Amniotic epithelial cell (primary cell): ENCODE data around the gene AZU1.
"Not testable (repeated sequence)": the region's sequence is repeated elsewhere in the genome, so short reads cannot be mapped to it uniquely, and the experiment has no call there.

Experiments used
- DNase-seq: peaks from one replicate; pipeline ENCODE4 v3.0.0-alpha.2; 2010; ENCODE audit warnings: low read depth

The AZU1 gene

DNA sequence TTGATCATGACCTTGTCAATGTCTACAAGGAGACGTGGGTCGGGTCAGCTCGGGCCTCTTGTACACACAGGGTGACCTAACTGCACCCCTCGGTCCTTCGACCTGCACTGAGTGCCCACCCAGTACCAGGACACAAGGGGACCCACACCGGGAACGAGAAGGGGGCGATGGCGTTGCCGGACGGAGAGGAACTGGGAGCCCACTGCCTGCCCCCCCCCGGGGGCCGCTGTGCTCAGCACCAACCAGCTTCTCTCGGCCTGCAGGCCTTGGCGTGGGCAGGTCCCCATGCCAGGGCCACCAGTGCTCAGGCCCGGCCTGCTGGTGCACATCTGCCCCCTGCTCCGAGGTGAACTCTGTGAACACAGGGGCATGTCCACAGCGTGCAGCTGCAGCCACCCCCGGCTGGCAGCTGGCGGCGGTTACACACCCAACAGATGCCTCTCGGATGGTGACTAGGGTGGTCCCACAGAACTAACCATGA is 46.0 kb downstream of the AZU1 start:
- no peak for DNase-seq

DNA sequence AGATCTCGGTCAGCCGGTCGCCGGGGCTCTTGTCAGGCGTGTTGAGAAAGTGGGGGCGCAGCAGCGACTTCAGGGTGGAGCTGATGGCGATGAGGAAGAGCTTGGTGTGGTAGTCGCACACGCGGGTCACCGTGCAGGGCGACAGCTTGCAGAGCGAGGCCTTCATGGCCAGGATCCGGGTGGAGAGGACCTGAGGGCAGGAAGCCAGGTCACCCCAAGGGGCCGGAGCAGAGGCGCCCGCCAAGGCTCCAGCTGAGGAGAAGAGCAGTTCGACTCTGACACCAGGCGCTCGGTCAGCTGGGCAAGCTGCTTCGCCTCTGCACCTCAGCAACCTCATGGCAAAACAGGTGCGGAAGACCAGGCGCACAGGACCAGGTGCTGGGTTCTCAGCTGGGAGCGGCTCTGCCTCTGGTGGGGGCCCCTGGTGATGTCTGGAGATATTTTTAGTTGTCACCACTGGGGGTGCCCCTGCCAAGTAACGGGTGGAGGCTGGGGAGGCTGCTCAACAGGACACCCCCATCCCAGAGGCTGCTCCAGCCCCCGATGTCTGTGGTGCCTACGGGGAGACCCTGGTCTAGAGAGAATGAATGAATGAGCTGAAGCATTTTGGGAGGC is 47.7 kb downstream of the AZU1 start:
- no peak for DNase-seq

DNA sequence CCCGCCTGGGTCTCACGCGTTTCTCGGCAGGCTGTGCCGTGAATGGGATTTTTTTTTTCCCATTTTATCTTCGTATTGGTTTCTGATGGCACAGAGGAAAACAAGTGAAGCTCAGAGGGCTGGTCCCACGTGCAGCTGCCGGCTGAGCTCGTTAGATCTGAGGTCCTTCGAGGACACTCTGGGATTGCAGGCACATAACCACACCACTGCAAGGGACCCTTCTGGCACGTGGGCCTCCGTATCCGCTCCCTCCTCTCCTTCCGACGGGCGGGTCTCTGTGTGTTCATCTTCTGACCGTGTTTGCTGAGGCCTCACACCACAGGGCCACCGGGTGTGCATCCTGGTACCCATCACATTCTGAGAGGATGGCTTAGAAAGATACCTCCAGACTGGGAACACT is 48.5 kb downstream of the AZU1 start:
- no peak for DNase-seq

DNA sequence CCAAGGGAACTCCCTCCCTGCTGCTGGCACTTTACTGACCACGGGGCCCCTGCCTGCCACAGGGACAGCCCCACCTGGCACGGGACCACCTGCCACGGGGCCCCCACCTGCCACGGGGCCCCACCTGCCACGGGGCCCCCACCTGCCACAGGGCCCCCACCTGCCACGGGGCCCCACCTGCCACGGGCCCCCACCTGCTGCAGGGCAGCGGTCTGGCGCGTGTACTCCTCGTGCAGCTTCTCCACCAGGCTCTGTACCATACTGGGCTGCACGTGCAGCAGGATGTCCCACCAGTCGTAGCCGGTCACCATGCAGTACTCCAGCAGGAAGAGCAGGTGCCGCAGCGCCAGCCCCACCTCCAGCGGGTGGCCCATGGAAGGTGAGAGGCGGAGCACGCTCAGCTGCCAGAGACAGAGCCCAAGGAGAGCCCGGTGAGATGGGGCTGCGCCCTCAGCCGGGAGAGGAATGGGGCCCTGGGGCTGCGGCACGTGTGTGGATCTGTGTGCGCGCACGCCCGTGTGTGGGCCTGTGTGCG is 49.2 kb downstream of the AZU1 start:
- DNase-seq: no peak

DNA sequence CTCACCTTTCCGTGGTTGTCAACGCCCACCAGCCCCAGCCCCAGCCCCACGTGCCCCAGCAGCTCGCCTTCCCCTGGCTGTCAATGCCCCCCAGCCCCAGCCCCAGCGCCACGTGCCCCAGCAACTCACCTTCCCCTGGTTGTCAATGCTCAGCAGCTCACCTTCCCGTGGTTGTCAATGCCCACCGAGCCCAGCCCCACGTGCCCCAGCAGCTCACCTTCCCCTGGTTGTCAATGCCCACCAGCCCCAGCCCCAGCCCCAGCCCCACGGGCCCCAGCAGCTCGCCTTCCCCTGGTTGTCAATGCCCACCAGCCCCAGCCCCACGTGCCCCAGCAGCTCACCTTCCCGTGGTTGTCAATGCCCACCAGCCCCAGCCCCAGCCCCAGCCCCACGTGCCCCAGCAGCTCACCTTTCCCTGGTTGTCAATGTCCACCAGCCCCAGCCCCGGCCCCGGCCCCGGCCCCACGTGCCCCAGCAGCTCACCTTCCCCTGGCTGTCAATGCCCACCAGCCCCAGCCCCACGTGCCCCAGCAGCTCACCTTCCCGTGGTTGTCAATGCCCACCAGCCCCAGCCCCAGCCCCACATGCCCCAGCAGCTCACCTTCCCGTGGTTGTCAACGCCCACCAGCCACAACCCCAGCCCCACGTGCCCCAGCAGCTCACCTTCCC is 50.5 kb downstream of the AZU1 start:
- DNase-seq: not testable (repeated sequence)

DNA sequence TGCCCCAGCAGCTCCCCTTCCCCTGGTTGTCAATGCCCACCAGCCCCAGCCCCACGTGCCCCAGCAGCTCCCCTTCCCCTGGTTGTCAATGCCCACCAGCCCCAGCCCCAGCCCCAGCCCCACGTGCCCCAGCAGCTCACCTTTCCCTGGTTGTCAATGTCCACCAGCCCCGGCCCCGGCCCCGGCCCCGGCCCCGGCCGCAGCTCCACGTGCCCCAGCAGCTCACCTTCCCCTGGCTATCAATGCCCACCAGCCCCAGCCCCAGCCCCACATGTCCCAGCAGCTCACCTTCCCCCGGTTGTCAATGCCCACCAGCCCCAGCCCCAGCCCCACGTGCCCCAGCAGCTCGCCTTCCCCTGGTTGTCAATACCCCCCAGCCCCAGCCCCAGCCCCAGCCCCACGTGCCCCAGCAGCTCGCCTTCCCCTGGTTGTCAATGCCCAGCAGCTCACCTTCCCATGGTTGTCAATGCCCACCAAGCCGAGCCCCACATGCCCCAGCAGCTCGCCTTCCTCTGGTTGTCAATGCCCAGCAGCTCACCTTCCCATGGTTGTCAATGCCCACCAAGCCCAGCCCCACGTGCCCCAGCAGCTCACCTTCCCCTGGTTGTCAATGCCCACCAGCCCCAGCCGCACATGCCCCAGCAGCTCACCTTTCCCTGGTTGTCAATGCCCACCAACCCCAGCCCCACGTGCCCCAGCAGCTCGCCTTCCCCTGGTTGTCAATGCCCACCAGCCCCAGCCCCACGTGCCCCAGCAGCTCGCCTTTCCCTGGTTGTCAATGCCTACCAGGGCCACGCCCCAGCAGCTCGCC is 51.3 kb downstream of the AZU1 start:
- DNase-seq: not testable (repeated sequence)

DNA sequence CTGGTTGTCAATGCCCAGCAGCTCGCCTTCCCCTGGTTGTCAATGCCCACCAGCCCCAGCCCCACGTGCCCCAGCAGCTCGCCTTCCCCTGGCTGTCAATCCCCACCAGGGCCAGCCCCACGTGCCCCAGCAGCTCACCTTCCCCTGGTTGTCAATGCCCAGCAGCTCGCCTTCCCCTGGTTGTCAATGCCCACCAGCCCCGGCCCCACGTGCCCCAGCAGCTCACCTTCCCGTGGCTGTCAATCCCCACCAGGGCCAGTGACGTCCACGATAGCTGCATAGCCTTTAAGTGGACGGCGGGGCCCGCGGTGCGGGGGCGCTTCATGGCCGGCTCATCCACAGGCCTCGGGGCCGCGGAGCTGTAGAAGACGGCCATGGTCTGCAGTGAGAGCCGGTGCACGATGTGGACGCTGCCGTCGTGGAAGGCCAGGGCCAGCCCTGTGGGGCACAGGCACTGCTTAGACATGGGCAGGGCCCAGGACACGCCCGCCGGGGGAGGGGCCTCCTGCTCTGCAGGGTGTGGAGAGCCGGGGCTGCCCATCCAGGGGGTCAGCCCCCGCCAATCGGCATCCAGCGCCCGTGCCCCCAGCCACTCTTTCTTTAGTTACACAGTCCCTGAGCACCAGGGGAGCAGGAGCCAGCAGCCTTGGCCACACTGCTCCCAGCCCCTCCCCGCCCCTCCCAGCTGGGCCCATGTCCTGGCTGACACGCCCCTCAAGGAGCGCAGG is 52.2 kb downstream of the AZU1 start:
- DNase-seq: no peak
